DMS 273 (cell line): Measurements from ENCODE around the gene SNAPC2.

Experiments used
- DNase-seq: peaks from one replicate; lab custom pipeline; 2025; ENCODE audit not compliant: unreplicated experiment; lab: John Stamatoyannopoulos, UW

SNAPC2 gene

GRCh38 chr19:7919610-7920518 is at the start of gene SNAPC2:
Gene SNAPC2 (plus strand): TSS chr19:7920338. CDS start chr19:7920367, 29 bp downstream.
- DNase-seq, result peak; percentile 98

GRCh38 chr19:7870571-7871436 is 49.3 kb upstream of the SNAPC2 start:
- peak; percentile 79 for DNase-seq

GRCh38 chr19:7871437-7872305 is 48.5 kb upstream of the SNAPC2 start:
- peak; percentile 92 for DNase-seq

- no peak for DNase-seq
Observed at GRCh38 chr19:7872306-7873204, 47.6 kb upstream of the SNAPC2 start.

GRCh38 chr19:7873304-7874075 is 46.6 kb upstream of the SNAPC2 start:
- DNase-seq, result no peak

GRCh38 chr19:7874076-7874896 is 45.9 kb upstream of the SNAPC2 start, which contains the start of gene PRR36:
Gene PRR36 (minus strand): TSS chr19:7874390. CDS start chr19:7873689, 701 bp downstream.
- peak; percentile 80 for DNase-seq

GRCh38 chr19:7874897-7875273 is 45.3 kb upstream of the SNAPC2 start:
- no peak for DNase-seq

GRCh38 chr19:7877249-7877836 is 42.8 kb upstream of the SNAPC2 start:
- DNase-seq, result no peak

GRCh38 chr19:7879111-7879807 is 40.9 kb upstream of the SNAPC2 start:
- peak; percentile 80 for DNase-seq

GRCh38 chr19:7879836-7880235 is 40.3 kb upstream of the SNAPC2 start:
- peak; percentile 93 for DNase-seq

- DNase-seq, result no peak
Observed at GRCh38 chr19:7881910-7882309, 38.2 kb upstream of the SNAPC2 start.

GRCh38 chr19:7883105-7883504 is 37.0 kb upstream of the SNAPC2 start:
- DNase-seq, result no peak

GRCh38 chr19:7883796-7884570 is 36.2 kb upstream of the SNAPC2 start:
- DNase-seq, result no peak

- no peak for DNase-seq
Observed at GRCh38 chr19:7885818-7886217, 34.3 kb upstream of the SNAPC2 start.

GRCh38 chr19:7887408-7888144 is 32.6 kb upstream of the SNAPC2 start:
- DNase-seq, result no peak
